ENCODE results near the gene BACH2. TPM values are rescaled to one million over a fixed set of nuclear protein-coding genes. Genes with fewer than 3 reads are reported as not detected.

The BACH2 gene
- total RNA-seq, 2 donors from 2014 or later = 5.2 to 5.7 TPM

DNA sequence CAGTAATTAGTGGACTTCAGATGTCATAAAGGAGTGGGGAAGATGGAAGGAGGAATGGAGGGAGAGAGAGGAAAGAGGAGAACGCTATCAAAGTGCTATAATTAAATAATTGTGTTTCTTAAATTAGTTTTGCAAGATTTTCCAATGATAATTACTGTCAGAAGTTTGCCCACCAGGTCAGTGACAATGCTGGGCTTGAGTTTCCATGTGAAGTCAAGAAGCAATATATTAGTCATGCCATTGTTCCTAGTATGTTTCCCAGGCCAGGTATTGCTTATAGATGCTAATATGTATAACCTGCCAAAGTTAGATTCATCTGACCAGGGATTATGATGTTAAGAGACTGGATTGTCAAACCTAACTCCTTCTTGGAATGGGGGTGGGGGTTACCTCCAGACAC lies 270.4 kb downstream of the BACH2 start:
- H3K36me3 ChIP-seq = no peaks in the 10 kb centered on the region
- no peaks in the 10 kb centered on the region for H3K4me1 ChIP-seq (replicated peaks)

DNA sequence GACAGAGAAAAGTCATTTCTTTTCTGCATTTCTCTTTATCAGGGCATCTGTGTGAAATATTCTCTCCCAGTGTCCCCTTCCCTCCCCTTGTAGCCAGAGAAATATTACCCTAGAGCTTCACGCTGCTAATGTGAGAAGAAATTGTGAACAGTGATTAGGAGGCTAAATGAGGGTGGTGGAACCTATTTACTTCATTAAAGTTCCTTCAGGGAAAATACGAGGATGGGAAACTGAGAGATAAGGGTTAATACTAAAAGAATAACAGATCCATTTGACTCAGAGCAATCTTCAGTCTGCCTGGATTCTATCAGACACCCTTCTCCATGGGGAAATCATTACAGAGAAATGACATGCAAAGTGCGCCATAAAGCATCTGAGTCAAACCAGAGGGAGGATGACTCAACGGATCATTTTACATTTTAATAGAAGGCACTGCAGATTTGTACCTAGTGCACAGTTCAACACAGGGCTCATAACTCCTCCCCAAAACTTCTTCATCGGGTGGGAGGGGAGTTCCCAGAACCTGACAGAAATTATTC lies 271.1 kb downstream of the BACH2 start:
- H3K4me1 ChIP-seq (replicated peaks) = no peaks in the 10 kb centered on the region
- no peak overlapping the region for H3K4me3 ChIP-seq
- no peak overlapping the region for H3K27ac ChIP-seq
- no peak for DNase-seq (ENCODE audit: low spot score)
- H3K9me3 ChIP-seq = no peaks in the 10 kb centered on the region
- WGBS = 42% methylated on average over 5 of the region's 5 CpGs
- intact Hi-C loops (cut with DNase I) = no loop called here
- H3K36me3 ChIP-seq = no peaks in the 10 kb centered on the region
- TF ChIP-seq, protein P1, sequence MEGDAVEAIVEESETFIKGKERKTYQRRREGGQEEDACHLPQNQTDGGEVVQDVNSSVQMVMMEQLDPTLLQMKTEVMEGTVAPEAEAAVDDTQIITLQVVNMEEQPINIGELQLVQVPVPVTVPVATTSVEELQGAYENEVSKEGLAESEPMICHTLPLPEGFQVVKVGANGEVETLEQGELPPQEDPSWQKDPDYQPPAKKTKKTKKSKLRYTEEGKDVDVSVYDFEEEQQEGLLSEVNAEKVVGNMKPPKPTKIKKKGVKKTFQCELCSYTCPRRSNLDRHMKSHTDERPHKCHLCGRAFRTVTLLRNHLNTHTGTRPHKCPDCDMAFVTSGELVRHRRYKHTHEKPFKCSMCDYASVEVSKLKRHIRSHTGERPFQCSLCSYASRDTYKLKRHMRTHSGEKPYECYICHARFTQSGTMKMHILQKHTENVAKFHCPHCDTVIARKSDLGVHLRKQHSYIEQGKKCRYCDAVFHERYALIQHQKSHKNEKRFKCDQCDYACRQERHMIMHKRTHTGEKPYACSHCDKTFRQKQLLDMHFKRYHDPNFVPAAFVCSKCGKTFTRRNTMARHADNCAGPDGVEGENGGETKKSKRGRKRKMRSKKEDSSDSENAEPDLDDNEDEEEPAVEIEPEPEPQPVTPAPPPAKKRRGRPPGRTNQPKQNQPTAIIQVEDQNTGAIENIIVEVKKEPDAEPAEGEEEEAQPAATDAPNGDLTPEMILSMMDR (IDR thresholded peaks at IDR 0.05) = no peak
- TF ChIP-seq POLR2A (IDR thresholded peaks at IDR 0.05) (no peak), POLR2AphosphoS5 (IDR thresholded peaks at IDR 0.05) (no peak)
- H3K27me3 ChIP-seq (replicated peaks; ENCODE audit: insufficient read depth) = no peaks in the 10 kb centered on the region

More for the DNA sequence above, 270.4 kb downstream of the BACH2 start:
- Histone ChIP-seq H3K27ac (no peak overlapping the region), H3K27me3 (replicated peaks; ENCODE audit: insufficient read depth) (no peaks in the 10 kb centered on the region), H3K9me3 (no peaks in the 10 kb centered on the region), H3K4me3 (no peak overlapping the region)
- TF ChIP-seq POLR2A (IDR thresholded peaks at IDR 0.05) (no peak), POLR2AphosphoS5 (IDR thresholded peaks at IDR 0.05) (no peak)
- TF ChIP-seq, protein P1 (IDR thresholded peaks at IDR 0.05) = no peak
- DNase-seq (ENCODE audit: low spot score) = no peak
- intact Hi-C loops (cut with DNase I) = no loop called here
- WGBS = 61% methylated on average over 1 of the region's 1 CpG

DNA sequence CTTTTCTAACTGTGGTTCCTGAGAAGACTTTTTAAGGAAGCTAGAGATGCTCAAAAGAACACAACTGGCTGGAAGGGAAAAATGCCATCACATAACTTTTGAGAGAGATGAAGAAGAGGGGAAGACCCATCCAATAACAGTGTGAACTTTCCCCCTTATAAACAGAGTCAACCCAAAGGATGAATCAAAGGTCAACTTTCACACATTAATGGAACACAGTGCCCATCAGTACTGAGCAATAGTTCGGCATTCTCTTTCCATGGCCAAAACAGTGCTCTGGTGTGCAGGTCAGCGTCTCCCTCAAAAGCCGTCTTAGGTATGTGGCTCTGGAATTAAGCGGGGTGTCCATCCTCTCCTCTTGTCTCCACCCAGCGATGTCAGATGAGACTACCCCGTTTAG lies 272.0 kb downstream of the BACH2 start:
- 83% methylated on average over 6 of the region's 6 CpGs for WGBS
- Histone ChIP-seq H3K36me3 (no peaks in the 10 kb centered on the region), H3K4me1 (replicated peaks) (no peaks in the 10 kb centered on the region), H3K4me3 (no peak overlapping the region), H3K9me3 (no peaks in the 10 kb centered on the region), H3K27me3 (replicated peaks; ENCODE audit: insufficient read depth) (no peaks in the 10 kb centered on the region), H3K27ac (no peak overlapping the region)
- no peak for DNase-seq (ENCODE audit: low spot score)
- no peak for TF ChIP-seq POLR2AphosphoS5 (IDR thresholded peaks at IDR 0.05)
- no peak for TF ChIP-seq POLR2A (IDR thresholded peaks at IDR 0.05)
- TF ChIP-seq, protein P1 (IDR thresholded peaks at IDR 0.05) = no peak
- intact Hi-C loops (cut with DNase I) = no loop called here

DNA sequence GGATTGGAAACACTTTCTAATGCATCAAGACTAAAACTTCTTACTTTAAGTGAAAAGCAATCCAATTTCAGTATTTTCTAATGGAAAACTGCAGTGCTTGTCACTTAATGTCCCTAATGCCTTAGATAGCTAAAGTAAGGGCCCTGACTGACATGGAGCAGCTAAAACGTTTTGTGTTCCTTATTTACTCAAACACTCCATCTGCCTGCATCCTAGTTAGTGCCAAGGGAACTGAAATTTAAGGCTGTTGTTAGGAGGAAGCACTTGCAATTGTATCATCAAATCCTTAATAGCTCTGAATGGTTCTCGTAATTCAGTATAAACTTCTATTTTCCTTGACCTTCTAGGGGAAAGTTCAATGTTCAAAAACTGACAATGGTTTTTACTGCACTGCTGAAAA lies 274.9 kb downstream of the BACH2 start:
- H3K4me1 ChIP-seq (replicated peaks) = no peaks in the 10 kb centered on the region
- intact Hi-C loops (cut with DNase I) = no loop called here
- DNase-seq (ENCODE audit: low spot score) = no peak
- TF ChIP-seq POLR2AphosphoS5 (IDR thresholded peaks at IDR 0.05) (no peak), POLR2A (IDR thresholded peaks at IDR 0.05) (no peak)
- TF ChIP-seq, protein P1 (IDR thresholded peaks at IDR 0.05) = no peak
- H3K27ac ChIP-seq = no peak overlapping the region
- H3K27me3 ChIP-seq (replicated peaks; ENCODE audit: insufficient read depth) = no peaks in the 10 kb centered on the region
- WGBS = 48% methylated on average over 2 of the region's 2 CpGs
- H3K4me3 ChIP-seq = no peak overlapping the region
- no peaks in the 10 kb centered on the region for H3K9me3 ChIP-seq
- H3K36me3 ChIP-seq = no peaks in the 10 kb centered on the region

DNA sequence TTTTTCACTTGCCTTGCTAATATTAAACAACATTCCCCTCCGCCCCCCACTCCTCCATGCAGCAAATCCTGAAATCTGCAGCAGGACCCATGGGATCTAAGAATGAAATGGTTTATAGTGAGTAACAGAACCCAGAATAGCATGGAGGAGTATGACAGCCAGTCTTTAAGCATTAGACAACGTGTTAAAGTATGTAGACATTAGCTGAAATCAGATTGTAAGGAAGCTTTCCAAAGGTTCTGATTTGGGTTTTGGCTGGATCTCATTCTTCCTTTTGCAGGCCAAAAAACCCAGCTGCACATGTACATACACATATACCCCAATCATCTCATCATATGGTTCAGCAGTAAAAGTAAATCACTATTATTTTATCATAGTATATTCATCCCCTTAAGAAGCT lies 275.9 kb downstream of the BACH2 start:
- intact Hi-C loops (cut with DNase I) = no loop called here
- Histone ChIP-seq H3K27ac (no peak overlapping the region), H3K36me3 (no peaks in the 10 kb centered on the region), H3K4me1 (replicated peaks) (no peaks in the 10 kb centered on the region), H3K4me3 (no peak overlapping the region), H3K9me3 (no peaks in the 10 kb centered on the region), H3K27me3 (replicated peaks; ENCODE audit: insufficient read depth) (no peaks in the 10 kb centered on the region)
- TF ChIP-seq, protein P1 (IDR thresholded peaks at IDR 0.05) = no peak
- 80% methylated on average over 2 of the region's 2 CpGs for WGBS
- no peak for DNase-seq (ENCODE audit: low spot score)
